Keratinocyte (primary cell): ENCODE measurements around the gene ZNF225. TPM values are rescaled to one million over a fixed set of nuclear protein-coding genes. Genes with fewer than 3 reads are reported as not detected.

Source experiments
- DNase-seq: peaks from one replicate; pipeline ENCODE4 v3.0.0-alpha.2; 2011; ENCODE audit warnings: low read depth, missing footprints, low spot score
- FAIRE-seq: peaks from 2 replicates; lab custom pipeline; 2011; peaks lifted over from hg19 to GRCh38; lab: Jason Lieb, UNC
- H2AFZ ChIP-seq: 2 replicates; pipeline ENCODE4 v1.6.0; 2012; ENCODE audit warnings: low read length, control low read depth, inconsistent platforms; ENCODE audit not compliant: control insufficient read depth
- H3K27ac ChIP-seq: 2 replicates; pipeline ENCODE4 v1.5.1; 2011; ENCODE audit warnings: low read length; ENCODE audit not compliant: control insufficient read depth, insufficient read depth
- H3K27me3 ChIP-seq: 3 replicates; pipeline ENCODE4 v1.6.0; 2011; ENCODE audit warnings: low read length; ENCODE audit not compliant: control insufficient read depth, insufficient read depth; ENCODE audit errors: extremely low read depth
- H3K36me3 ChIP-seq, 2 experiments: 2 replicates in 1 of 2; 3 replicates in 1 of 2; pipeline ENCODE4 v1.5.1; 2011; ENCODE audit warnings: low read length in 2 of 2, mild to moderate bottlenecking in 1 of 2; ENCODE audit not compliant: control insufficient read depth in 2 of 2, insufficient read depth in 2 of 2; ENCODE audit errors: extremely low read depth in 1 of 2
- H3K4me1 ChIP-seq: 3 replicates; pipeline ENCODE4 v1.5.1; 2011; ENCODE audit warnings: low read length; ENCODE audit not compliant: control insufficient read depth, insufficient read depth; ENCODE audit errors: extremely low read depth
- H3K4me2 ChIP-seq: 3 replicates; pipeline ENCODE4 v1.6.0; 2011; ENCODE audit warnings: low read depth, low read length; ENCODE audit not compliant: control insufficient read depth, insufficient read depth; ENCODE audit errors: extremely low read depth
- H3K4me3 ChIP-seq, 3 experiments: fragments of 200-600 bp in 1 of 3; sonication (generic) in 1 of 3; 2 replicates in 2 of 3; 3 replicates in 1 of 3; pipeline ENCODE4 v1.5.1; 2011 to 2016; ENCODE audit warnings: low read length in 3 of 3, mild to moderate bottlenecking in 3 of 3, control low read depth in 2 of 3, inconsistent platforms in 1 of 3, low read depth in 1 of 3, mixed read lengths in 1 of 3, mixed run types in 1 of 3, moderate library complexity in 1 of 3; ENCODE audit not compliant: control insufficient read depth in 2 of 3, insufficient read depth in 2 of 3; ENCODE audit errors: extremely low read depth in 1 of 3
- H3K79me2 ChIP-seq: 2 replicates; pipeline ENCODE4 v1.6.0; 2012; ENCODE audit warnings: low read length; ENCODE audit not compliant: control insufficient read depth, insufficient read depth
- H3K9ac ChIP-seq: 3 replicates; pipeline ENCODE4 v1.6.0; 2011; ENCODE audit warnings: low read length; ENCODE audit not compliant: control insufficient read depth, insufficient read depth; ENCODE audit errors: extremely low read depth
- H3K9me1 ChIP-seq: 3 replicates; pipeline ENCODE4 v1.6.0; 2011; ENCODE audit warnings: low read length; ENCODE audit not compliant: control insufficient read depth, insufficient read depth; ENCODE audit errors: extremely low read depth
- H3K9me3 ChIP-seq: 2 replicates; pipeline ENCODE4 v1.5.1; 2012; ENCODE audit warnings: low read depth, low read length; ENCODE audit not compliant: control insufficient read depth
- H4K20me1 ChIP-seq: 3 replicates; pipeline ENCODE4 v1.6.0; 2011; ENCODE audit warnings: low read length; ENCODE audit not compliant: control insufficient read depth, insufficient read depth; ENCODE audit errors: extremely low read depth
- CTCF ChIP-seq, 3 experiments: IDR thresholded peaks in 1 of 3; conservative IDR thresholded peaks in 1 of 3; optimal IDR thresholded peaks in 1 of 3; 2 replicates in 2 of 3; 3 replicates in 1 of 3; pipeline versions ENCODE3 to v1.5.1; 2011; ENCODE audit warnings: low read length in 3 of 3, mild to moderate bottlenecking in 3 of 3, moderate library complexity in 2 of 3, control low read depth in 1 of 3, inconsistent platforms in 1 of 3; ENCODE audit not compliant: insufficient read depth in 2 of 3; ENCODE audit errors: extremely low read depth in 1 of 3
- EZH2 ChIP-seq: IDR thresholded peaks from one replicate; pipeline ENCODE4 v1.6.1; 2012; ENCODE audit warnings: inconsistent platforms, mild to moderate bottlenecking, low read length, moderate library complexity
- dilution Hi-C: fragments of 300-500 bp; cut with MboI; formaldehyde crosslinking; loops from one replicate; pipeline ENCODE4 v1.7.0; 2020; ENCODE audit warnings: low sequenced_read_pairs; ENCODE audit not compliant: extremely low pct_ligation_motif_present
- polyA plus RNA-seq, 5 experiments: library from polyadenylated mRNA; depleted of rRNA in 3 of 5; stranded (reverse) in 3 of 5; stranded (forward) in 1 of 5; unstranded in 1 of 5; fragments of >200 nt; gene quantifications; 1 replicate in 1 of 5; 2 replicates in 3 of 5; 3 replicates in 1 of 5; pipeline versions ENCODE4 v1.2.1 to v1.2.3, GENCODE V29; 2011 to 2012; ENCODE audit warnings: missing spikeins in 2 of 5, low read depth in 1 of 5, low replicate concordance in 1 of 5

The ZNF225 gene
- polyA plus RNA-seq, 1 donor (not counting 4 experiments of a cell fraction or from before 2014, with no cell fraction given): 2.2 TPM

GRCh38 chr19:44107751-44108150, 5.4 kb upstream of the ZNF225 start:
- dilution Hi-C loops: no loop called here
- no peak for DNase-seq
- H3K27ac ChIP-seq: no peak overlapping the region
- H3K27me3 ChIP-seq: no peaks in the 10 kb centered on the region
- peaks cover 16 to 21% of the 10 kb centered on the region in 2 experiments for H3K36me3 ChIP-seq
- H3K4me2 ChIP-seq: no peak overlapping the region
- H4K20me1 ChIP-seq: no peaks in the 10 kb centered on the region
- H3K79me2 ChIP-seq: no peaks in the 10 kb centered on the region
- H3K4me3 ChIP-seq: no peak overlapping the region
- H3K9me1 ChIP-seq: no peaks in the 10 kb centered on the region
- H3K4me1 ChIP-seq: no peaks in the 10 kb centered on the region
- no peak for FAIRE-seq
- H3K9ac ChIP-seq: no peak overlapping the region
- no peak overlapping the region for H2AFZ ChIP-seq
- TF ChIP-seq EZH2 (no peak), CTCF (optimal IDR thresholded peaks at IDR 0.05 in 1 of 3, IDR thresholded peaks at IDR 0.05 in 1 of 3, conservative IDR thresholded peaks at IDR 0.05 in 1 of 3; ENCODE audit: extremely low read depth in 1 of 3, insufficient read depth in 2 of 3, low read length in 3 of 3) (no peak)
- H3K9me3 ChIP-seq: peaks cover 14% of the 10 kb centered on the region

GRCh38 chr19:44109458-44109857, 3.7 kb upstream of the ZNF225 start:
- dilution Hi-C loops: no loop called here
- no peak for DNase-seq
- Histone ChIP-seq H3K9ac (no peak overlapping the region), H4K20me1 (no peaks in the 10 kb centered on the region), H3K9me3 (peaks cover 14% of the 10 kb centered on the region), H3K27me3 (no peaks in the 10 kb centered on the region), H2AFZ (no peak overlapping the region), H3K36me3 (peaks cover 15 to 16% of the 10 kb centered on the region in 2 experiments), H3K4me1 (no peaks in the 10 kb centered on the region), H3K4me2 (no peak overlapping the region), H3K79me2 (no peaks in the 10 kb centered on the region), H3K4me3 (no peak overlapping the region), H3K27ac (no peak overlapping the region), H3K9me1 (no peaks in the 10 kb centered on the region)
- TF ChIP-seq CTCF (optimal IDR thresholded peaks at IDR 0.05 in 1 of 3, IDR thresholded peaks at IDR 0.05 in 1 of 3, conservative IDR thresholded peaks at IDR 0.05 in 1 of 3; ENCODE audit: extremely low read depth in 1 of 3, insufficient read depth in 2 of 3, low read length in 3 of 3): no peak
- TF ChIP-seq EZH2: no peak
- no peak for FAIRE-seq
